ENCODE data around the gene SERPINB6.
A peak's percentile ranks its signal among the peaks of the same experiment; 100 is the strongest.
"Not testable (repeated sequence)": the region's sequence is repeated elsewhere in the genome, so short reads cannot be mapped to it uniquely, and the experiment has no call there.

SERPINB6 gene

GRCh38 chr6:2976060-2976459, 4.7 kb upstream of the SERPINB6 start:
- no peak for DNase-seq

DNA sequence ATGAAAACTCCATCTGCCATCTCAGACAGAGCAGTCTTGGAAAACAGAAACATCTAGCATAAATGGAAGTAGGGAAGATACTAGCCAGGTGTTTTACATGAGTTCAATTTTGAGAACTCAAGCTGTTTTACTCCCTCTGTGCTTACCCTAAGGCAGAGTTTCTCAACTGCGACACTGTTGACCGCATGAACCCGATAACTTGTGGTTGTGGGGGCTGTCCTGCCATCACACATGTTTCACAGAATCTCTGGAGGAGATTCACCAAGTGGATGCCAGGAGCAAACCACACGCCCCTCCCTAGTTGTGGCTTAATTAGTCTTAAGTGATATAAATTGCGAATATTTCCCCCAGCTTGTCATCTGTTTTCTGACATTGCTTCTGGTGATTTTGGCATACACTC, 2.3 kb upstream of the SERPINB6 start:
- no peak for DNase-seq

DNA sequence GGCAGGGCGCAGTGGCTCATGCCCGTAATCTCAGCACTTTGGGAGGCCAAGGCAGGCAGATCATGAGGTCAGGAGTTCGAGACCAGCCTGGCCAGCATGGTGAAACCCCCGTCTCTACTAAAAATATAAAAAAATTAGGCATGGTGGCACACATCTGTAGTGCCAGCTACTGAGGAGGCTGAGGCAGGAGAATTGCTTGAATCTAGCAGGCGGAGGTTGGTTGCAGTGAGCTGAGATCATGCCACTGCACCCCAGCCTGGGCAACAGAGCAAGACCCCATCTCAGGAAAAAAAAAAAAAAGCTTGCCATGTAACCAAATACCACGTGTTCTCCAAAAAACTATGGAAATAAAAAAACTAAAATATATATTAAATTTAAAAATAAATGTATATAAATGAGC, 1.8 kb upstream of the SERPINB6 start:
- DNase-seq = not testable (repeated sequence)

DNA sequence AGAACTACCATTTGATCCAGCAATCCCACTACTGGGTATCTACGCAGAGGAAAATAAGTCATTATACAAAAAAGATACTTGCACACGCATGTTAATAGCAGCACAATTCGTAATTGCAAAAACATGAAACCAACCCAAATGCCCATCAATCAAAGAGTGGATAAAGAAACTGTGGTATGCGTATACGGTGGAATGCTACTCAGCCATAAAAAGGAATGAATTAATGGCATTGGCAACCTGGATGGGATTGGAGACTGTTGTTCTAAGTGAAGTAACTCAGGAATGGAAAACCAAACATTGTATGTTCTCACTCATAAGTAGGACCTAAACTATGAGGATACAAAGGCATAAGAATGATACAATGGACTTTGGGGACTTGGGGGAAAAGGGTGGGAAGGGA, 1.3 kb upstream of the SERPINB6 start:
- DNase-seq = not testable (repeated sequence)

DNA sequence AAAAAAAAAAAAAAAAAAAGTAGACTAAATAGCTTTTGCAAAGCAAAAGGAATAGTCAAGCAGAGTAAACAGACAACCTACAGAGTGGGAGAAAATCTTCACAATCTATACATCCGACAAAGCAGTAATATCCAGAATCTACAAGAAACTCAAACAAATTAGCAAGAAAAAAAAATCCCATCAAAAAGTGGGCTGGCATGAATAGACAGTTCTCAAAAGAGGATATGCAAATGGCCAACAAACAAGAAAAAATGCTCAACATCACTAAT, 786 bp upstream of the SERPINB6 start:
- not testable (repeated sequence) for DNase-seq

GRCh38 chr6:2970753-2971419, 481 bp downstream of the SERPINB6 start:
- peak in 1 of 2 experiments; percentile 69 for DNase-seq

GRCh38 chr6:2970034-2970685, 1.2 kb downstream of the SERPINB6 start:
- DNase-seq = no peak

DNA sequence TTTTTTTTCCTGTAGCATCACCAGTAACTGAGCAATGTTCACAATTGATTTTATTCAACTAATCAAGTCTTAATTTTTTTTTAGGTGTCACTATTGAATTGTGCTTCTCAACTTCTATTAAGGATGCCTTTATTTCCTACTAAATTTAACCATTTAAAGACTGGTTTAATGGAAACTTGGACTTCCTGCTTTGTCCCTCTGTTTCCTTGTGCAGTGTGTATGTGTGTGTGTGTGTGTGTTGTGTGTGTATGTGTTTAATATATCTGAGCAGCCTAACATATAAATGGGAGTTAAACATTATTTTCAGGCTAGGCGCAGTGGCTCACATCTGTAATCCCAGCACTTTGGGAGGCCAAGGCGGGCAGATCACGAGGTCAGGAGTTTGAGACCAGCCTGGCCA, 1.8 kb downstream of the SERPINB6 start:
- DNase-seq = no peak

GRCh38 chr6:2968600-2969135, 2.7 kb downstream of the SERPINB6 start:
- DNase-seq = no peak

- no peak for DNase-seq
These were observed 3.4 kb downstream of the SERPINB6 start for GRCh38 chr6:2967936-2968335.

- DNase-seq = no peak
These were observed 5.0 kb downstream of the SERPINB6 start for GRCh38 chr6:2966347-2966746.

DNA sequence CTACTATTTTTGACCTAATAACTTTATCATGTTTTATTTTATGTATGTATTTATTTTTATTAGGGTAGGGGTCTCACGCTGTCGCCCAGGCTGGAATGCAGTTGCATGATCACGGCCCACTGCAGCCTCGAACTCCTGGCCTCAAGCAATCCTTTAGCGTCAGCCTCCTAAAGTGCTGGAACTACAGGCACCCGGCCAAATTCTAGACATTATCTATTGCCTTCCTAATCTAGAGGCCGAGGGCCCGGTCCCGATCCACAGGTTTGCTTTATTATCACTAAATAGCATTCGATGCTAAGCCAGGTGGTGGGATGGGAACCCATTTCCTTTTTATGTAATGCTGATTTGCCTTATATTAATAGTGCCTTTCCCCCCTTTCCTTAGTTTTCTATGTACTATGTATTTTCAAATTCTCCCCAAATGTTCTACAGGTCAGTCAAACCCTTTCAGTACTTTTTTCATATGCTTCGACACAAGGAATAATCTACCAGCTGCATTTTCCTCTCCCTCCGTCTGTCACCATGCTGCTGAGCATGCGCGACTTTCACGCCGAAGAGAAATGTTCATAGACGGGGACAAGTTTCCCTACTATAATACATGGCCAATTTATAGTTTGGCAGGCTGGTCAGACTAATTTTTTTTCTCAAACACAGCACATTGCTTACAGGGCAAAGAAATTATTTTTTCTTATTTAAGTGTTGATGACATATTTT, 6.4 kb downstream of the SERPINB6 start:
- no peak for DNase-seq

GRCh38 chr6:2963756-2964155, 7.6 kb downstream of the SERPINB6 start:
- DNase-seq = no peak

DNA sequence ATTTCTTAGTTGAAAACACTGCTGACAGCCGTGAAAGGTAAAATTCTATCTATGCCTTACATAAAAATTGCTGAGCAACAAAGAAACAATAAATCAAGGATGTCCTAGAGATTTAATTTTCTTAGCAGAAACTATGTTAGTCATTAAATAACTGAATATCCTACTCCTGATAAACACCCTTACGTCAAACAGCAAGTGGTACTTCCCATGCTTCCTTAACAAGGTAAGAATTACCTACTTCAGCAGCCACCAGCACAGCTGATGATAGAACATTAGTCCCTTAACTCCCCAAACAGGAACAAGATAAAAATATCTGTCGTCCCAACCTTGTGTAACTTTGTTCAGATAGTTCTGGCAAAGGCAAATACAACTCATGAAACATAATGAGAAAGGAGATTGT, 8.7 kb downstream of the SERPINB6 start:
- DNase-seq = no peak

DNA sequence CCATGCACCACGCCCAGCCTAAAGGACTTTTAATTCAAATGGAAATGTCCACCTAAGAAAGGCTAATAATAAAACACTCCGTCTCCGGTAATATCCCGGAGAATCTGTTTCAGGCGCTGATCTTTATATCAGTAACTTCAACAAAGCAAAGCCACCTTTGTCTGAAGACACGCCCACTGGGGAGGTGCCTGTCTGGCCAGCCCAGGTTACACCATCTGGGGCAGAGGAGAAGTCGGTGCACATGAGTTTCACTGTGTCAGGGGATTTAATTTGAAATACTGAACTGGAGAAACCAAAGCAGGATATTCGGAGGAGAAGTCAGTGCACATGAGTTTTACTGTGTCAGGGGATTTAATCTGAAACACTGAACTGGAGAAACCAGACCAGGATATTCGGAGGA, 9.4 kb downstream of the SERPINB6 start:
- DNase-seq = no peak

- DNase-seq = no peak
These were observed 9.9 kb downstream of the SERPINB6 start for GRCh38 chr6:2961506-2961905.

DNA sequence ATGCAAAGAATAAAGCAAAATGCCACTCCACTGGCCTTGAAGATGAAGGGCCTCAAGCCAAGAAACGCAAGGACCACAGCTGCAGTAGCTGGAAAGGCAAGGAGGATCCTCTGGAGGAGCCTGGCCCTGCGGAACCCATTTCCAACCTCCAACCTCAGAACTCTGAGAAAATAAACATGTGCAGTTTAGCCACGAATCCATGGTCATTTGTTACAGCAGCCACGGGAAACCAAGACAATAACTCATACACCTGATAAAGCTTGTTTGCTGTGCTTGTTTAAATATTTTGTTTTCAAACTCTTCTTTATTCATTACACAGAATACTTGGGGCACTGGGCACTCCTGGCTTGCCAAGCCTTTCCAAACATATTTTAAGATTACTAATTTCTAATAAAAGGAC, 10.4 kb downstream of the SERPINB6 start:
- DNase-seq = no peak

GRCh38 chr6:2959909-2960719, 11.3 kb downstream of the SERPINB6 start:
- peak in 1 of 2 experiments; percentile 34 for DNase-seq

GRCh38 chr6:2958776-2959175, 12.6 kb downstream of the SERPINB6 start:
- no peak for DNase-seq

GRCh38 chr6:2958331-2958711, 13.0 kb downstream of the SERPINB6 start:
- no peak for DNase-seq

DNA sequence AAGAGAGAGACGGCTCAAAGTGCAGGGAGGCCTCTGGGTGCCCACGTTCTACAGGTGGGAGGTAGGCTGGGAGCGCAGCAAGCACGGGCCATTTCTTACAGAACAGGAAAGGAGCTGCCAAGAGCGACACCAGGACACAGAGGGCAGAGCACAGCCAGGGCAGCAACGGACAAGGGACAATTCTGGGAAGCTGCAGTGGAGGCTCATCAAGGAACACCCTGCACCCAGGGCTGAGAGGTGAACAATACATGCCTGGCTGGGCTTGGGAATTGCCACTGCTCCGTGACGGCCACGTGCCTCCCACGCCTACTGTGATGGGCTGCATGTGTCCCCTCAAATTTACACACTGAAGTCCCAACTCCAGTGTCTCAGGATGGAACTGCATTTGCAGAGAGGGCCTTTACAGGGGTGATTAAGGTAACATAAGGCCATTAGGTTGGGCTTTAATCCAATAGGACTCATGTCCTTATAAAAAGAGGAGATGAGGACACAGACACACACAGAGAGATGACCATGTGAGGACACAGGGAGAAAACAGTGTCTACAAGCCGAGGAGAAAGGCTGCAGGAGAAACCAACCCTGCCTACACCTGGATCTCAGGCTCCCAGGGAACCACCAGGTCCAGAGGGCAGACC, 13.6 kb downstream of the SERPINB6 start:
- DNase-seq = no peak

DNA sequence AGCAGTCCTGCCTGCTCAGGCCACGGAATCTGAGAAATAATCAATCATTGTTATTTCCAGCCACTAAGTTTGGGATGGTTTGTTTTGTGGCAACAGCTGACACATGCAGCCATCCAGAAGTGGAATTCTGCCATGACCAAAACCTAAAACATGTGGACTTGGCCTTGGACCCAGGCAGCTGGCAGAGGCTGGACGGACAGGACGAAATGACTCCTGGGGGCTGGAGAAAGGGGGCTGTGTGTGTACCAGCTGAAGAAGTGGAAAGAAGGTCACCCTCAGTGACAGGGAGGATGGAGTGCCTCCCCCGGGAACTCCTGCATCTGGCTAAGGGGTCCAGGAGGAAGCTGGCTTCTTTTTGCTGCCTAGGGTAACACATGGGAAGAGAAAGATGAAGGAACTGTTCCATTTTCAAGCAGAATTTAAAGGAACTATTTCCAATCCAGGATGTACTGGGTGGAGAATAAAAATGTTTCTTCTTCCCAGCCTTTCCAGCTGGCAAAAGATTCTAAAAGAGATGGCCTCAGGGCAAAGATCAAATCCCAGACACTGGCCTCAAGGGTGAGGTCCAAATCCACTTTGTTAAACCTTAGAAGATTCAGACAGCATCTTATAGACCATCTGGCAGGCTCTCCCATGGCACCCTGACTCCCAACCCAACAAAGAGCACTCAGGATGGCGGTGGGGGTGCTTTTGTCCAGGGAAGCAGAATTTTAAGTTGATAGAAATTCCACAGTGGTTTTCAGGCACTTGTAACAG, 14.3 kb downstream of the SERPINB6 start:
- DNase-seq = no peak
